DMS153 treated with DMSO at 0.1 percent for 48 hours (cell line): Measurements from ENCODE around the gene ADAM33.

Experiments
- DNase-seq: peaks from one replicate; lab custom pipeline; 2025; ENCODE audit not compliant: unreplicated experiment; lab: John Stamatoyannopoulos, UW

Gene ADAM33

GRCh38 chr20:3691306-3691705 is 9.5 kb upstream of the ADAM33 start:
- no peak for DNase-seq

GRCh38 chr20:3690413-3690812 is 8.6 kb upstream of the ADAM33 start:
- DNase-seq = no peak

GRCh38 chr20:3689978-3690377 is 8.2 kb upstream of the ADAM33 start:
- DNase-seq = no peak

- no peak for DNase-seq
Measured at GRCh38 chr20:3687655-3688054, 5.8 kb upstream of the ADAM33 start.

GRCh38 chr20:3686867-3687321 is 5.1 kb upstream of the ADAM33 start:
- DNase-seq = no peak

GRCh38 chr20:3686421-3686820 is 4.6 kb upstream of the ADAM33 start:
- no peak for DNase-seq

- DNase-seq = no peak
Measured at GRCh38 chr20:3685341-3685740, 3.5 kb upstream of the ADAM33 start.

GRCh38 chr20:3681352-3681930 is 369 bp downstream of the ADAM33 start:
- DNase-seq = no peak

- no peak for DNase-seq
Measured at GRCh38 chr20:3680701-3681351, 984 bp downstream of the ADAM33 start.

- DNase-seq = no peak
Measured at GRCh38 chr20:3679749-3680700, 1.8 kb downstream of the ADAM33 start.

- DNase-seq = no peak
Measured at GRCh38 chr20:3678856-3679720, 2.7 kb downstream of the ADAM33 start.

GRCh38 chr20:3678198-3678597 is 3.6 kb downstream of the ADAM33 start:
- no peak for DNase-seq

GRCh38 chr20:3677733-3678132 is 4.1 kb downstream of the ADAM33 start:
- DNase-seq = no peak

- no peak for DNase-seq
Measured at GRCh38 chr20:3674995-3675900, 6.6 kb downstream of the ADAM33 start.

GRCh38 chr20:3674447-3674846 is 7.4 kb downstream of the ADAM33 start:
- no peak for DNase-seq

- no peak for DNase-seq
Measured at GRCh38 chr20:3673221-3674070, 8.4 kb downstream of the ADAM33 start.

- no peak for DNase-seq
Measured at GRCh38 chr20:3672547-3673171, 9.2 kb downstream of the ADAM33 start.

- no peak for DNase-seq
Measured at GRCh38 chr20:3671986-3672546, 9.7 kb downstream of the ADAM33 start.
